ENCODE measurements around the gene MAP2K4.

- no peak for TF ChIP-seq CTCF (IDR thresholded peaks at IDR 0.05)
- no peak for TF ChIP-seq POLR2A (IDR thresholded peaks at IDR 0.05)
- no peak for TF ChIP-seq EP300 (IDR thresholded peaks at IDR 0.05)
Measured at GRCh38 chr17:12178644-12179330, 158.1 kb downstream of the MAP2K4 start.
